Esophagus squamous epithelium (tissue), 4 donors: ENCODE measurements around the gene MC2R.

ENCODE experiments used
- POLR2A ChIP-seq, 4 donors: fragments of 450-650 bp; IDR thresholded peaks; one replicate each; pipeline ENCODE4 v1.6.1; 2017; ENCODE audit warnings: antibody characterized with exemption in 4 of 4, mild to moderate bottlenecking in 4 of 4, moderate library complexity in 3 of 4
- TF ChIP-seq, protein P1 (sequence below), 6 experiments: fragments of 450-650 bp in 4 of 6; fragments of 200-600 bp in 2 of 6; sonication (generic) in 2 of 6; IDR thresholded peaks; one replicate each; pipeline ENCODE4 v1.5.1; 2016 to 2019; ENCODE audit warnings: antibody characterized with exemption in 6 of 6, mild to moderate bottlenecking in 4 of 6, moderate library complexity in 4 of 6

DNA sequence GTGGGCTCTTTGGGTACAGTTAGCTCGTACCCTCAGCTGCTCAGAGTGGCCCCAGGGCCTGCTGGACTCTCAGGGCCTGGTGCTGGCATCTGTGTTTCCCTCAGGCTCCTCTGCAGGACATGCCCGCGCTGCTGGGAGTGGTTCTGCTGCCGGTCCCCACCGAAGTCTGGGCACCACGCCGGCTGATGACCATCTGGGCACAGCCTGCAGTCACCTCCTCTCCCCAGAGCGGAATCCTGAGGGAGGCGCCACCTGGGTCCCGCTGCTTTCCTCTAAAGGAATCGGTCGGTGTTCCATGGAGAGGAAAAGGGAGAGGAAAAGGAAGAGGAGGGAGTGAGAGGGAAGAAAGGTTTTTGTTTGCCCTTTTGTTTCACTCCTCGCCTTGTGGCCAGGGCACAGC lies 43.6 kb downstream of the MC2R start:
- TF ChIP-seq, protein P1, sequence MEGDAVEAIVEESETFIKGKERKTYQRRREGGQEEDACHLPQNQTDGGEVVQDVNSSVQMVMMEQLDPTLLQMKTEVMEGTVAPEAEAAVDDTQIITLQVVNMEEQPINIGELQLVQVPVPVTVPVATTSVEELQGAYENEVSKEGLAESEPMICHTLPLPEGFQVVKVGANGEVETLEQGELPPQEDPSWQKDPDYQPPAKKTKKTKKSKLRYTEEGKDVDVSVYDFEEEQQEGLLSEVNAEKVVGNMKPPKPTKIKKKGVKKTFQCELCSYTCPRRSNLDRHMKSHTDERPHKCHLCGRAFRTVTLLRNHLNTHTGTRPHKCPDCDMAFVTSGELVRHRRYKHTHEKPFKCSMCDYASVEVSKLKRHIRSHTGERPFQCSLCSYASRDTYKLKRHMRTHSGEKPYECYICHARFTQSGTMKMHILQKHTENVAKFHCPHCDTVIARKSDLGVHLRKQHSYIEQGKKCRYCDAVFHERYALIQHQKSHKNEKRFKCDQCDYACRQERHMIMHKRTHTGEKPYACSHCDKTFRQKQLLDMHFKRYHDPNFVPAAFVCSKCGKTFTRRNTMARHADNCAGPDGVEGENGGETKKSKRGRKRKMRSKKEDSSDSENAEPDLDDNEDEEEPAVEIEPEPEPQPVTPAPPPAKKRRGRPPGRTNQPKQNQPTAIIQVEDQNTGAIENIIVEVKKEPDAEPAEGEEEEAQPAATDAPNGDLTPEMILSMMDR (IDR thresholded peaks at IDR 0.05), result no peak
- no peak for TF ChIP-seq POLR2A (IDR thresholded peaks at IDR 0.05)
